CD4-positive, alpha-beta T cell (primary cell): ENCODE data around the gene DPEP2NB. TPM values are rescaled to one million over a fixed set of nuclear protein-coding genes. Genes with fewer than 3 reads are reported as not detected.

Experiments
- ATAC-seq: fragments of 200-7000 bp; cut with Tn5 transposase; one replicate; pipeline ENCODE4 v1.10.0; 2022; ENCODE audit warnings: mild to moderate bottlenecking; ENCODE audit not compliant: poor library complexity
- CTCF ChIA-PET: fragments of 350-600 bp; sonication (Branson Sonifier 250); formaldehyde crosslinking; loops from one replicate; lab custom pipeline; 2021; ENCODE audit warnings: antibody characterized with exemption, inconsistent platforms; lab: Charles Lee
- POLR2A ChIA-PET: fragments of 350-600 bp; sonication (Branson Sonifier 250); formaldehyde crosslinking; loops from one replicate; lab custom pipeline; 2021; ENCODE audit warnings: antibody characterized with exemption, inconsistent platforms; lab: Charles Lee
- DNase-seq, 14 experiments: peaks; one replicate each; pipeline ENCODE4 v3.0.0-alpha.2; 2013 to 2020; ENCODE audit warnings: mixed read lengths in 2 of 14
- H3K27ac ChIP-seq, 2 donors: one replicate each; pipeline versions ENCODE4 v1.5.1 to v1.7.0; 2013; ENCODE audit warnings: low read length in 2 of 2, low read depth in 1 of 2, mild to moderate bottlenecking in 1 of 2
- H3K27me3 ChIP-seq, 2 experiments: 1 replicate in 1 of 2; 2 replicates in 1 of 2; pipeline versions ENCODE4 v1.6.1 to v1.7.0; 2013; ENCODE audit warnings: low read length in 2 of 2, control low read depth in 1 of 2, mild to moderate bottlenecking in 1 of 2, moderate library complexity in 1 of 2; ENCODE audit not compliant: insufficient read depth in 2 of 2, control insufficient read depth in 1 of 2
- H3K36me3 ChIP-seq: one replicate; pipeline ENCODE4 v1.6.1; 2013; ENCODE audit warnings: low read length, control low read depth; ENCODE audit not compliant: insufficient read depth
- H3K4me1 ChIP-seq: one replicate; pipeline ENCODE4 v1.6.1; 2013; ENCODE audit warnings: low read length, control low read depth; ENCODE audit not compliant: insufficient read depth
- H3K4me3 ChIP-seq: one replicate; pipeline ENCODE4 v1.5.1; 2013; ENCODE audit warnings: mild to moderate bottlenecking, low read length, moderate library complexity
- H3K9me3 ChIP-seq, 2 experiments: 1 replicate in 1 of 2; 2 replicates in 1 of 2; pipeline versions ENCODE4 v1.6.1 to v1.7.0; 2013; ENCODE audit warnings: low read length in 2 of 2, mild to moderate bottlenecking in 2 of 2, control low read depth in 1 of 2, moderate library complexity in 1 of 2; ENCODE audit not compliant: control insufficient read depth in 1 of 2, insufficient read depth in 1 of 2
- H3K27ac Mint-ChIP-seq: one replicate; pipeline ENCODE4 v1.8.0; 2020; ENCODE audit warnings: mixed read lengths
- H3K27me3 Mint-ChIP-seq: one replicate; pipeline ENCODE4 v1.8.0; 2021; ENCODE audit warnings: mixed read lengths
- H3K36me3 Mint-ChIP-seq: one replicate; pipeline ENCODE4 v1.8.0; 2021; ENCODE audit warnings: low read depth, mixed read lengths
- H3K4me1 Mint-ChIP-seq: one replicate; pipeline ENCODE4 v1.8.0; 2021; ENCODE audit warnings: low read depth, mixed read lengths
- H3K4me3 Mint-ChIP-seq: one replicate; pipeline ENCODE4 v1.8.0; 2020; ENCODE audit warnings: mild to moderate bottlenecking, mixed read lengths
- H3K9me3 Mint-ChIP-seq: one replicate; pipeline ENCODE4 v1.8.0; 2020; ENCODE audit warnings: mixed read lengths
- CTCF ChIP-seq: fragments of 200-600 bp; IDR thresholded peaks from one replicate; pipeline ENCODE4 v1.8.0; 2022; ENCODE audit warnings: antibody characterized with exemption, mild to moderate bottlenecking
- intact Hi-C, 2 experiments: fragments of 100-400 bp; cut with DNase I in 1 of 2; cut with micrococcal nuclease in 1 of 2; formaldehyde crosslinking; loops; one replicate each; pipeline versions ENCODE4 v1.15.1 to v1.9.0; 2023 to 2025; cut with DNase I, micrococcal nuclease
- total RNA-seq, 174 experiments: library from RNA in 2 of 174; stranded (reverse) in 2 of 174; gene quantifications; one replicate each; pipeline ENCODE4 v1.2.3 and lab custom pipeline; 2021 to 2026

Gene DPEP2NB
- total RNA-seq, 2 experiments from 2014 or later = not detected

GRCh38 chr16:68009157-68009735 is 6.5 kb downstream of the DPEP2NB start:
- H3K4me1 Mint-ChIP-seq = peaks cover 41% of the 10 kb centered on the region
- peak overlapping the region; percentile 71 for H3K27ac Mint-ChIP-seq
- Histone ChIP-seq H3K9me3 (no peaks in the 10 kb centered on the region), H3K4me3 (no peak overlapping the region), H3K27me3 (no peaks in the 10 kb centered on the region), H3K27ac (no peak overlapping the region), H3K36me3 (no peaks in the 10 kb centered on the region), H3K4me1 (peaks cover 41% of the 10 kb centered on the region)
- H3K36me3 Mint-ChIP-seq = no peaks in the 10 kb centered on the region
- DNase-seq = no peak
- H3K4me3 Mint-ChIP-seq = no peak overlapping the region
- ATAC-seq = no peak
- intact Hi-C loops = no loop called here
- CTCF ChIA-PET = no interaction called here
- no peak for TF ChIP-seq CTCF
- no peaks in the 10 kb centered on the region for H3K9me3 Mint-ChIP-seq
- H3K27me3 Mint-ChIP-seq = no peaks in the 10 kb centered on the region
- POLR2A ChIA-PET = interaction anchor here (0.6 to 1.4 kb wide), 3 partner anchors 10 to 26 kb away, joined by 3 to 5 read pairs (median 4); no protein-coding TSS in a partner anchor

- H3K27ac ChIP-seq = peak overlapping the region; percentile 62 to 84
- no peak overlapping the region for H3K4me3 ChIP-seq
- Mint-ChIP-seq H3K4me3 (peak overlapping the region; percentile 74), H3K36me3 (no peaks in the 10 kb centered on the region), H3K9me3 (no peaks in the 10 kb centered on the region), H3K27ac (peak overlapping the region; percentile 97), H3K27me3 (no peaks in the 10 kb centered on the region), H3K4me1 (peaks cover 48% of the 10 kb centered on the region)
- TF ChIP-seq CTCF = no peak
- H3K9me3 ChIP-seq = no peaks in the 10 kb centered on the region
- H3K27me3 ChIP-seq = no peaks in the 10 kb centered on the region
- peaks cover 49% of the 10 kb centered on the region for H3K4me1 ChIP-seq
- ChIA-PET CTCF (interaction anchor here (0.7 to 1.0 kb wide), 2 partner anchors 64 to 189 kb away, joined by 3 read pairs; no protein-coding TSS in a partner anchor), POLR2A (interaction anchor here (0.5 to 3.5 kb wide), 22 partner anchors 8 to 1176 kb away, joined by 3 to 52 read pairs (median 4); partner anchors contain the start of genes DDX28, DPEP2NB, DUS2 and GFOD2)
- DNase-seq (peak; percentile 35 to 82 (median 61)), ATAC-seq (peak; percentile 96)
- intact Hi-C loops = no loop called here
- H3K36me3 ChIP-seq = no peaks in the 10 kb centered on the region
These were observed 9.9 kb downstream of the DPEP2NB start for GRCh38 chr16:68005786-68006286.

GRCh38 chr16:68005211-68005610 is 10.5 kb downstream of the DPEP2NB start:
- peak overlapping the region; percentile 97 for H3K27ac Mint-ChIP-seq
- H3K36me3 Mint-ChIP-seq = no peaks in the 10 kb centered on the region
- no peak for DNase-seq
- H3K27me3 ChIP-seq = no peaks in the 10 kb centered on the region
- peaks cover 48% of the 10 kb centered on the region for H3K4me1 Mint-ChIP-seq
- ChIA-PET POLR2A (interaction anchor here (0.5 to 3.5 kb wide), 22 partner anchors 8 to 1175 kb away, joined by 3 to 52 read pairs (median 4); partner anchors contain the start of genes DDX28, DPEP2NB, DUS2 and GFOD2), CTCF (no interaction called here)
- ATAC-seq = no peak
- no peaks in the 10 kb centered on the region for H3K36me3 ChIP-seq
- H3K4me3 ChIP-seq = no peak overlapping the region
- intact Hi-C loops = no loop called here
- no peak for TF ChIP-seq CTCF
- H3K27ac ChIP-seq = peak overlapping the region; percentile 62 to 84
- peaks cover 54% of the 10 kb centered on the region for H3K4me1 ChIP-seq
- H3K9me3 Mint-ChIP-seq = no peaks in the 10 kb centered on the region
- no peaks in the 10 kb centered on the region for H3K27me3 Mint-ChIP-seq
- H3K9me3 ChIP-seq = no peaks in the 10 kb centered on the region
- peak overlapping the region; percentile 11 for H3K4me3 Mint-ChIP-seq
